Naive thymus-derived CD4-positive, alpha-beta T cell (primary cell): Measurements from ENCODE around the gene CREB3L2. TPM values are rescaled to one million over a fixed set of nuclear protein-coding genes. Genes with fewer than 3 reads are reported as not detected.
"Not testable (repeated sequence)": the region's sequence is repeated elsewhere in the genome, so short reads cannot be mapped to it uniquely, and the experiment has no call there.

ENCODE experiments used
- ATAC-seq: fragments of 150-1000 bp; cut with Tn5 transposase; 2 replicates; pipeline ENCODE4 v1.10.0; 2021; ENCODE audit warnings: mild to moderate bottlenecking, moderate library complexity
- CTCF ChIA-PET: fragments of 350-600 bp; sonication (Branson Sonifier 250); formaldehyde crosslinking; loops from one replicate; lab custom pipeline; 2021; ENCODE audit warnings: antibody characterized with exemption; lab: Charles Lee
- POLR2A ChIA-PET: fragments of 350-600 bp; sonication (Branson Sonifier 250); formaldehyde crosslinking; loops from one replicate; lab custom pipeline; 2021; ENCODE audit warnings: antibody characterized with exemption, inconsistent platforms; lab: Charles Lee
- DNase-seq, 9 donors: peaks; one replicate each; pipeline versions ENCODE4 v3.0.0 to v3.0.0-alpha.2; 2020 to 2022; ENCODE audit warnings: mixed read lengths in 1 of 9
- H3K27ac ChIP-seq: one replicate; pipeline ENCODE4 v1.7.0; 2013; ENCODE audit warnings: mild to moderate bottlenecking, low read depth, low read length, moderate library complexity
- H3K27me3 ChIP-seq, 2 donors: one replicate each; pipeline ENCODE4 v1.7.0; 2013; ENCODE audit warnings: low read length in 2 of 2, mild to moderate bottlenecking in 2 of 2, moderate library complexity in 2 of 2; ENCODE audit not compliant: control insufficient read depth in 2 of 2, insufficient read depth in 2 of 2
- H3K36me3 ChIP-seq, 3 experiments: 1 replicate in 2 of 3; 2 replicates in 1 of 3; pipeline ENCODE4 v1.7.0; 2013; ENCODE audit warnings: low read length in 3 of 3, mild to moderate bottlenecking in 3 of 3, moderate library complexity in 1 of 3; ENCODE audit not compliant: insufficient read depth in 3 of 3, control insufficient read depth in 2 of 3
- H3K4me1 ChIP-seq, 2 donors: one replicate each; pipeline ENCODE4 v1.7.0; 2013; ENCODE audit warnings: low read length in 2 of 2, mild to moderate bottlenecking in 2 of 2, moderate library complexity in 1 of 2; ENCODE audit not compliant: control insufficient read depth in 2 of 2, insufficient read depth in 2 of 2
- H3K4me3 ChIP-seq: 2 replicates; pipeline ENCODE4 v1.7.0; 2013; ENCODE audit warnings: mild to moderate bottlenecking, low read length
- H3K9me3 ChIP-seq, 3 experiments: 1 replicate in 2 of 3; 2 replicates in 1 of 3; pipeline ENCODE4 v1.7.0; 2013; ENCODE audit warnings: low read length in 3 of 3; ENCODE audit not compliant: control insufficient read depth in 2 of 3
- H3K27ac Mint-ChIP-seq, 9 donors: one replicate each; pipeline ENCODE4 v1.8.0; 2020 to 2022; ENCODE audit warnings: mixed read lengths in 9 of 9, mild to moderate bottlenecking in 8 of 9, moderate library complexity in 5 of 9, inconsistent platforms in 2 of 9
- H3K27me3 Mint-ChIP-seq, 5 donors: one replicate each; pipeline ENCODE4 v1.8.0; 2021 to 2022; ENCODE audit warnings: mixed read lengths in 5 of 5, mild to moderate bottlenecking in 1 of 5
- H3K36me3 Mint-ChIP-seq, 5 donors: one replicate each; pipeline ENCODE4 v1.8.0; 2020 to 2022; ENCODE audit warnings: mixed read lengths in 5 of 5, mild to moderate bottlenecking in 3 of 5, inconsistent platforms in 1 of 5
- H3K4me1 Mint-ChIP-seq, 7 donors: one replicate each; pipeline ENCODE4 v1.8.0; 2020 to 2022; ENCODE audit warnings: mixed read lengths in 7 of 7, mild to moderate bottlenecking in 3 of 7, inconsistent platforms in 1 of 7
- H3K4me3 Mint-ChIP-seq, 10 donors: one replicate each; pipeline ENCODE4 v1.8.0; 2020 to 2022; ENCODE audit warnings: mild to moderate bottlenecking in 10 of 10, mixed read lengths in 10 of 10, moderate library complexity in 6 of 10, inconsistent platforms in 2 of 10
- H3K9me3 Mint-ChIP-seq, 11 donors: one replicate each; pipeline ENCODE4 v1.8.0; 2020 to 2022; ENCODE audit warnings: mixed read lengths in 11 of 11, mild to moderate bottlenecking in 4 of 11, inconsistent platforms in 1 of 11, moderate library complexity in 1 of 11
- intact Hi-C, 2 donors: fragments of 100-400 bp; cut with micrococcal nuclease; formaldehyde crosslinking; loops; one replicate each; pipeline ENCODE4 v1.15.1; 2023
- polyA plus RNA-seq, 2 donors: library from polyadenylated mRNA; unstranded; fragments of 300-500 nt; fragmentation: Illumina TruSeq; gene quantifications; one replicate each; pipeline ENCODE4 v1.2.3, GENCODE V29; 2021
- total RNA-seq, 6 experiments: library from RNA in 5 of 6; stranded (reverse) in 5 of 6; gene quantifications; 1 replicate in 5 of 6; 2 replicates in 1 of 6; pipeline ENCODE4 v1.2.3 and lab custom pipeline; 2021 to 2026

Gene CREB3L2
- total and polyA plus RNA-seq, 7 experiments from 2014 or later = 5.3 to 46.2 (median 18.1) TPM

DNA sequence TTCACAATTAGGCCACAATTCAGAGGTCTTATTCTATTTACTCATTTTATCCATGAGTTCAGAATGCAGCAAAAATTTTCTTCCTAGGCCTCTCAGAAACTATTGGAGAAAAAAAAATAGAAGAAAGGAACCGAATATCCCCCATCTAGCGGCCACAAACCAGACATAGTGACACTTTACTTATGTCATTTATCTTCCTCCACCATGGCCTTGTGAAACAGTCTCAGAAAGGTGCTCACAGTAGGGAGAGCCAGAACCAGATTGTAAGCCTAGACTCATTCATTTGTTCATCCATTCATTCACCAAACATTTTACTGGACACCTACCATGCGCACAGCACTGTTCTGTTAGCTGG lies 16.0 kb downstream of the CREB3L2 start:
- H3K36me3 Mint-ChIP-seq = peaks cover 10 to 40% (median 37%) of the 10 kb centered on the region in 5 donors
- peaks cover 0 to 7% (median 0%) of the 10 kb centered on the region in 3 experiments for H3K9me3 ChIP-seq
- CTCF ChIA-PET = interaction anchor here (1.0 kb wide), 1 partner anchor 16 kb away, joined by 3 read pairs; the partner anchor contains the start of gene CREB3L2
- peaks cover 0 to 28% (median 10%) of the 10 kb centered on the region in 11 donors for H3K9me3 Mint-ChIP-seq
- peaks cover 0 to 4% (median 0%) of the 10 kb centered on the region in 3 experiments for H3K36me3 ChIP-seq
- H3K27ac Mint-ChIP-seq = no peak overlapping the region
- DNase-seq (no peak), ATAC-seq (no peak)
- H3K4me3 Mint-ChIP-seq = no peak overlapping the region
- H3K27ac ChIP-seq = no peak overlapping the region
- H3K27me3 Mint-ChIP-seq = no peaks in the 10 kb centered on the region
- POLR2A ChIA-PET = no interaction called here
- no peaks in the 10 kb centered on the region for H3K4me1 ChIP-seq
- no peaks in the 10 kb centered on the region for H3K27me3 ChIP-seq
- intact Hi-C loops = no loop called here
- no peak overlapping the region for H3K4me3 ChIP-seq
- peaks cover 0 to 13% (median 0%) of the 10 kb centered on the region in 7 donors for H3K4me1 Mint-ChIP-seq

GRCh38 chr7:137985253-137985896 lies 16.5 kb downstream of the CREB3L2 start:
- no peaks in the 10 kb centered on the region for H3K27me3 Mint-ChIP-seq
- peaks cover 0 to 29% (median 10%) of the 10 kb centered on the region in 11 donors for H3K9me3 Mint-ChIP-seq
- no peak overlapping the region for H3K27ac Mint-ChIP-seq
- ATAC-seq (no peak), DNase-seq (no peak)
- H3K27me3 ChIP-seq = no peaks in the 10 kb centered on the region
- ChIA-PET CTCF (no interaction called here), POLR2A (no interaction called here)
- no peak overlapping the region for H3K27ac ChIP-seq
- H3K4me1 ChIP-seq = no peaks in the 10 kb centered on the region
- H3K4me1 Mint-ChIP-seq = peaks cover 0 to 16% (median 0%) of the 10 kb centered on the region in 7 donors
- peaks cover 0 to 4% (median 0%) of the 10 kb centered on the region in 3 experiments for H3K36me3 ChIP-seq
- no peak overlapping the region for H3K4me3 Mint-ChIP-seq
- intact Hi-C loops = no loop called here
- H3K9me3 ChIP-seq = peaks cover 0 to 7% (median 0%) of the 10 kb centered on the region in 3 experiments
- H3K36me3 Mint-ChIP-seq = peaks cover 10 to 42% (median 39%) of the 10 kb centered on the region in 5 donors
- H3K4me3 ChIP-seq = no peak overlapping the region

GRCh38 chr7:137984181-137985041 lies 17.5 kb downstream of the CREB3L2 start:
- H3K4me1 Mint-ChIP-seq = peaks cover 0 to 19% (median 0%) of the 10 kb centered on the region in 7 donors
- ChIA-PET CTCF (interaction anchor here (0.7 kb wide), 1 partner anchor 15 kb away, joined by 3 read pairs; no protein-coding TSS in a partner anchor), POLR2A (interaction anchor here (0.7 kb wide), 1 partner anchor 303 kb away, joined by 3 read pairs; no protein-coding TSS in a partner anchor)
- Histone ChIP-seq H3K4me3 (no peak overlapping the region), H3K9me3 (peaks cover 0 to 7% (median 0%) of the 10 kb centered on the region in 3 experiments), H3K27me3 (no peaks in the 10 kb centered on the region), H3K27ac (no peak overlapping the region), H3K36me3 (peaks cover 0 to 4% (median 0%) of the 10 kb centered on the region in 3 experiments), H3K4me1 (no peaks in the 10 kb centered on the region)
- H3K36me3 Mint-ChIP-seq = peaks cover 10 to 45% (median 42%) of the 10 kb centered on the region in 5 donors
- H3K27me3 Mint-ChIP-seq = no peaks in the 10 kb centered on the region
- intact Hi-C loops = no loop called here
- H3K9me3 Mint-ChIP-seq = peaks cover 0 to 29% (median 10%) of the 10 kb centered on the region in 11 donors
- no peak for DNase-seq
- H3K27ac Mint-ChIP-seq = no peak overlapping the region
- no peak overlapping the region for H3K4me3 Mint-ChIP-seq
- ATAC-seq = no peak

DNA sequence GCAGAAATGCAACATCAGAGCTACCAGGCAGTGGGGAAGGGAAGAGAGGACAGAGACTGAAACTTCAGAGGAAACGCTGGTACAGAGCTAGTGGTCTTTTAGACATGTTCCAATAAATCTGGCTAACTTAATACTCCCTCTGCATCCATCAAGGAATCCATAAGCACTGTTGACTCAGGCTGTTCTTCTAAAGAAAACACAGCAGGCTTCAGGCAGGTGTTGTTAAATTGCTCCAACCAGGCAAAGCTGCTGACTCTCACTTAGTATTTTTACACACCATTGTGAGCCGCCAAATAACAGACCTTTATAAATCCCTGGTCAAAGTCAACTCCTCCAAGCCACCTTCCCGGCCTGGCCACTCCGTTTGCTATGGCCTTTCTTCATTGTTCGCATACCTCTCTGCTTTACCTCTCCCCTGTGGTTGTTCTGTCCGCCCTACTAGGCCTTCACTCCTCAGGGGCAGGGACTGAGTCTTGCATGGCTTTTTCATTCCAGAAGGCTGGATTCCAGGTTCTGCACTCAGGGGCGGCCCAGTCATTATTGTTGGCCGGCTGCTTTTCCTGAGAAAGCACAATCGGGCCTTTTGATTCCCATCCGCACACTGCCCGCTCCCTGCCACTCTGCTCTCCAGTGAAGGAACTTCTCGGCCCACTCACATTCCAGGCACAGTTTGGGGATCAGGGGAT lies 18.4 kb downstream of the CREB3L2 start:
- peak overlapping the region in 1 of 9 donors; percentile 21 for H3K27ac Mint-ChIP-seq
- H3K9me3 Mint-ChIP-seq = peaks cover 0 to 29% (median 10%) of the 10 kb centered on the region in 11 donors
- H3K36me3 Mint-ChIP-seq = peaks cover 10 to 46% (median 42%) of the 10 kb centered on the region in 5 donors
- Histone ChIP-seq H3K27me3 (no peaks in the 10 kb centered on the region), H3K36me3 (peaks cover 0 to 4% (median 0%) of the 10 kb centered on the region in 3 experiments), H3K9me3 (peaks cover 0 to 7% (median 0%) of the 10 kb centered on the region in 3 experiments), H3K27ac (no peak overlapping the region), H3K4me1 (no peaks in the 10 kb centered on the region), H3K4me3 (no peak overlapping the region)
- peaks cover 0 to 20% (median 0%) of the 10 kb centered on the region in 7 donors for H3K4me1 Mint-ChIP-seq
- intact Hi-C loops = no loop called here
- ChIA-PET POLR2A (no interaction called here), CTCF (interaction anchor here (1.0 kb wide), 1 partner anchor 80 kb away, joined by 4 read pairs; no protein-coding TSS in a partner anchor)
- no peak overlapping the region for H3K4me3 Mint-ChIP-seq
- H3K27me3 Mint-ChIP-seq = no peaks in the 10 kb centered on the region
- ATAC-seq = no peak
- DNase-seq = no peak

GRCh38 chr7:137982394-137982793 lies 19.5 kb downstream of the CREB3L2 start:
- POLR2A ChIA-PET, H3K4me1 ChIP-seq: not testable (repeated sequence)

DNA sequence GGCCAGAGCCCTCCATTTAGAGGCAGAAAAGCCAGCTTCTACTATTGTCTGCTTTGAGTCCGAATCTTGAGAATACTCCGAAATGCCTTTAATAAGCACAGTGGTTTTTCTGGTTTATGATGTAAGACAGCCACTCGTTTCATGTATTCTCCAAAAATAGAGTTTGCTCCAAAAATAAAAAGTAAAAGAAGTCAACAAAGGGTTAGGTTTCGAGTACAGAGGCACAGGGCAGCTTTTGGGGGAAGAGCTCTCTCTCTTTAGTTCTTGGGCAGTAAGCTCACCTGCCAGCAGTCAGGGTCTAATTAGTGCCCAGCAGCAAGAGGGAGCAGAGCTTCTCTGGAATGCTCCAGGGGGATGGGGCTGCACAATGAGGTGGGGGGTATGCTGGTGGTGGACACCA lies 20.2 kb downstream of the CREB3L2 start:
- Histone ChIP-seq H3K36me3 (peaks cover 0 to 4% (median 0%) of the 10 kb centered on the region in 3 experiments), H3K27me3 (no peaks in the 10 kb centered on the region), H3K4me1 (no peaks in the 10 kb centered on the region), H3K27ac (no peak overlapping the region), H3K9me3 (peaks cover 0 to 7% (median 0%) of the 10 kb centered on the region in 3 experiments), H3K4me3 (no peak overlapping the region)
- intact Hi-C loops = no loop called here
- no peak overlapping the region for H3K4me3 Mint-ChIP-seq
- CTCF ChIA-PET = interaction anchor here (0.7 to 0.8 kb wide), 2 partner anchors 37 to 1576 kb away, joined by 3 read pairs; no protein-coding TSS in a partner anchor
- peaks cover 0 to 15% (median 0%) of the 10 kb centered on the region in 7 donors for H3K4me1 Mint-ChIP-seq
- no peak for DNase-seq
- no peak for ATAC-seq
- POLR2A ChIA-PET = no interaction called here
- peaks cover 10 to 49% (median 42%) of the 10 kb centered on the region in 5 donors for H3K36me3 Mint-ChIP-seq
- H3K27me3 Mint-ChIP-seq = no peaks in the 10 kb centered on the region
- H3K27ac Mint-ChIP-seq = no peak overlapping the region
- H3K9me3 Mint-ChIP-seq = peaks cover 0 to 29% (median 9%) of the 10 kb centered on the region in 11 donors

More at GRCh38 chr7:137982394-137982793, 19.5 kb downstream of the CREB3L2 start:
- H3K36me3 ChIP-seq, H3K27ac ChIP-seq, H3K4me3 ChIP-seq, H3K9me3 ChIP-seq, intact Hi-C loops, H3K27ac Mint-ChIP-seq, DNase-seq, CTCF ChIA-PET, H3K27me3 Mint-ChIP-seq, H3K27me3 ChIP-seq, H3K4me3 Mint-ChIP-seq, ATAC-seq: not testable (repeated sequence)
- Mint-ChIP-seq H3K4me1 (peaks cover 0 to 14% (median 0%) of the 10 kb centered on the region in 7 donors), H3K36me3 (peaks cover 10 to 49% (median 42%) of the 10 kb centered on the region in 5 donors), H3K9me3 (peaks cover 0 to 29% (median 9%) of the 10 kb centered on the region in 11 donors)
